ENCODE measurements around the gene ARHGEF10L. TPM values are rescaled to one million over a fixed set of nuclear protein-coding genes. Genes with fewer than 3 reads are reported as not detected.

ARHGEF10L gene
- total RNA-seq, 1 donor from 2014 or later = 20.3 TPM

- DNase-seq (ENCODE audit: low spot score) = peak; percentile 70
- no peaks in the 10 kb centered on the region for H3K4me1 ChIP-seq
- peaks cover under 1% of the 10 kb centered on the region for H3K4me1 Mint-ChIP-seq
- H3K27ac ChIP-seq = no peak overlapping the region
- peaks cover 6% of the 10 kb centered on the region for H3K9me3 Mint-ChIP-seq
- H3K36me3 ChIP-seq = no peaks in the 10 kb centered on the region
- peaks cover 8% of the 10 kb centered on the region for H3K27me3 Mint-ChIP-seq (ENCODE audit: insufficient read depth, low read depth)
- H3K27me3 ChIP-seq = no peaks in the 10 kb centered on the region
- H3K4me3 ChIP-seq = no peak overlapping the region
- H3K27ac Mint-ChIP-seq = peak overlapping the region; percentile 38
- no peaks in the 10 kb centered on the region for H3K9me3 ChIP-seq (ENCODE audit: low read depth)
- no peaks in the 10 kb centered on the region for H3K79me2 ChIP-seq (ENCODE audit: low read depth)
- no peak overlapping the region for H3K4me2 ChIP-seq
- H3F3A ChIP-seq (ENCODE audit: low read depth) = no peaks in the 10 kb centered on the region
- no peaks in the 10 kb centered on the region for H4K20me1 ChIP-seq (ENCODE audit: low read depth)
- no peaks in the 10 kb centered on the region for H3K36me3 Mint-ChIP-seq
- no peak overlapping the region for H3K9ac ChIP-seq
- no peak overlapping the region for H3K4me3 Mint-ChIP-seq
- TF ChIP-seq CTCF (IDR thresholded peaks at IDR 0.05) (peak; percentile 89), EZH2 (IDR thresholded peaks at IDR 0.05) (no peak), EZH2phosphoT487 (IDR thresholded peaks at IDR 0.05) (no peak)
- H2AFZ ChIP-seq (replicated peaks) = no peak overlapping the region
Measured at GRCh38 chr1:17494114-17494729, 45.3 kb upstream of the ARHGEF10L start.

GRCh38 chr1:17496419-17496818 lies 43.1 kb upstream of the ARHGEF10L start:
- Mint-ChIP-seq H3K27me3 (ENCODE audit: insufficient read depth, low read depth) (peaks cover 6% of the 10 kb centered on the region), H3K4me3 (no peak overlapping the region), H3K4me1 (no peaks in the 10 kb centered on the region), H3K9me3 (peaks cover 6% of the 10 kb centered on the region), H3K36me3 (no peaks in the 10 kb centered on the region), H3K27ac (no peak overlapping the region)
- TF ChIP-seq CTCF (IDR thresholded peaks at IDR 0.05) (no peak), EZH2 (IDR thresholded peaks at IDR 0.05) (no peak), EZH2phosphoT487 (IDR thresholded peaks at IDR 0.05) (no peak)
- Histone ChIP-seq H3K36me3 (no peaks in the 10 kb centered on the region), H3K4me2 (no peak overlapping the region), H3K9me3 (ENCODE audit: low read depth) (no peaks in the 10 kb centered on the region), H2AFZ (replicated peaks) (no peak overlapping the region), H3K27me3 (no peaks in the 10 kb centered on the region), H3K4me3 (no peak overlapping the region), H3K4me1 (no peaks in the 10 kb centered on the region), H3K79me2 (ENCODE audit: low read depth) (no peaks in the 10 kb centered on the region), H4K20me1 (ENCODE audit: low read depth) (no peaks in the 10 kb centered on the region), H3K27ac (no peak overlapping the region), H3K9ac (no peak overlapping the region), H3F3A (ENCODE audit: low read depth) (no peaks in the 10 kb centered on the region)
- DNase-seq (ENCODE audit: low spot score) = no peak

- H3K4me3 Mint-ChIP-seq = no peak overlapping the region
- Histone ChIP-seq H3K9me3 (ENCODE audit: low read depth) (no peaks in the 10 kb centered on the region), H2AFZ (replicated peaks) (no peak overlapping the region), H3K27ac (no peak overlapping the region), H3K27me3 (no peaks in the 10 kb centered on the region), H3F3A (ENCODE audit: low read depth) (no peaks in the 10 kb centered on the region), H3K4me3 (no peak overlapping the region), H3K9ac (no peak overlapping the region), H3K4me2 (no peak overlapping the region), H4K20me1 (ENCODE audit: low read depth) (no peaks in the 10 kb centered on the region), H3K4me1 (no peaks in the 10 kb centered on the region), H3K79me2 (ENCODE audit: low read depth) (no peaks in the 10 kb centered on the region), H3K36me3 (no peaks in the 10 kb centered on the region)
- no peak overlapping the region for H3K27ac Mint-ChIP-seq
- H3K27me3 Mint-ChIP-seq (ENCODE audit: insufficient read depth, low read depth) = peaks cover 9% of the 10 kb centered on the region
- TF ChIP-seq EZH2 (IDR thresholded peaks at IDR 0.05) (no peak), CTCF (IDR thresholded peaks at IDR 0.05) (no peak), EZH2phosphoT487 (IDR thresholded peaks at IDR 0.05) (no peak)
- H3K36me3 Mint-ChIP-seq = no peaks in the 10 kb centered on the region
- H3K9me3 Mint-ChIP-seq = peaks cover 6% of the 10 kb centered on the region
- H3K4me1 Mint-ChIP-seq = peaks cover 4% of the 10 kb centered on the region
- DNase-seq (ENCODE audit: low spot score) = no peak
Measured at GRCh38 chr1:17498214-17498613, 41.3 kb upstream of the ARHGEF10L start.

Data from neural progenitor cell (in vitro differentiated cells).